ENCODE results near the gene CLRN1. TPM values are rescaled to one million over a fixed set of nuclear protein-coding genes. Genes with fewer than 3 reads are reported as not detected.

CLRN1 gene
- total and polyA plus RNA-seq, 2 donors (not counting 1 experiment from before 2014, with no cell fraction given), result not detected

- peaks cover 2% of the 10 kb centered on the region for H3K27me3 ChIP-seq (ENCODE audit: control insufficient read depth, insufficient read depth, low read length)
- no peaks in the 10 kb centered on the region for H3K36me3 ChIP-seq (ENCODE audit: control insufficient read depth, insufficient read depth, low read length)
- H3K4me3 ChIP-seq (replicated peaks in 1 of 4; ENCODE audit: control extremely low read depth in 1 of 4, insufficient read depth in 1 of 4, low read depth in 3 of 4, low read length in 4 of 4), result no peak overlapping the region
- no peak overlapping the region for H2AFZ ChIP-seq (ENCODE audit: low read length)
- no peak overlapping the region for H3K27ac ChIP-seq (ENCODE audit: insufficient read depth, low read length)
- DNase-seq (ENCODE audit: low read depth in 2 of 2), result no peak
- H3K4me2 ChIP-seq (ENCODE audit: extremely low read depth, insufficient read depth, low read length), result no peak overlapping the region
- H4K20me1 ChIP-seq (ENCODE audit: control insufficient read depth, extremely low read depth, insufficient read depth, low read length), result no peaks in the 10 kb centered on the region
- no peaks in the 10 kb centered on the region for H3K4me1 ChIP-seq (ENCODE audit: control insufficient read depth, extremely low read depth, insufficient read depth, low read length)
- no peak overlapping the region for H3K9ac ChIP-seq (ENCODE audit: insufficient read depth, low read length)
- no peaks in the 10 kb centered on the region for H3K9me3 ChIP-seq (ENCODE audit: control insufficient read depth, insufficient read depth, low read depth, low read length)
- no peaks in the 10 kb centered on the region for H3K79me2 ChIP-seq (ENCODE audit: control insufficient read depth, insufficient read depth, low read length)
- no peak for TF ChIP-seq EZH2 (IDR thresholded peaks at IDR 0.05; ENCODE audit: low read length, missing control alignments)
- TF ChIP-seq, protein P1, sequence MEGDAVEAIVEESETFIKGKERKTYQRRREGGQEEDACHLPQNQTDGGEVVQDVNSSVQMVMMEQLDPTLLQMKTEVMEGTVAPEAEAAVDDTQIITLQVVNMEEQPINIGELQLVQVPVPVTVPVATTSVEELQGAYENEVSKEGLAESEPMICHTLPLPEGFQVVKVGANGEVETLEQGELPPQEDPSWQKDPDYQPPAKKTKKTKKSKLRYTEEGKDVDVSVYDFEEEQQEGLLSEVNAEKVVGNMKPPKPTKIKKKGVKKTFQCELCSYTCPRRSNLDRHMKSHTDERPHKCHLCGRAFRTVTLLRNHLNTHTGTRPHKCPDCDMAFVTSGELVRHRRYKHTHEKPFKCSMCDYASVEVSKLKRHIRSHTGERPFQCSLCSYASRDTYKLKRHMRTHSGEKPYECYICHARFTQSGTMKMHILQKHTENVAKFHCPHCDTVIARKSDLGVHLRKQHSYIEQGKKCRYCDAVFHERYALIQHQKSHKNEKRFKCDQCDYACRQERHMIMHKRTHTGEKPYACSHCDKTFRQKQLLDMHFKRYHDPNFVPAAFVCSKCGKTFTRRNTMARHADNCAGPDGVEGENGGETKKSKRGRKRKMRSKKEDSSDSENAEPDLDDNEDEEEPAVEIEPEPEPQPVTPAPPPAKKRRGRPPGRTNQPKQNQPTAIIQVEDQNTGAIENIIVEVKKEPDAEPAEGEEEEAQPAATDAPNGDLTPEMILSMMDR (conservative IDR thresholded peaks at IDR 0.05 in 1 of 2, IDR thresholded peaks at IDR 0.05 in 1 of 2; ENCODE audit: low read depth in 1 of 2, low read length in 2 of 2), result no peak
Measured at GRCh38 chr3:151002003-151002981, 29.8 kb upstream of the CLRN1 start.

DNA sequence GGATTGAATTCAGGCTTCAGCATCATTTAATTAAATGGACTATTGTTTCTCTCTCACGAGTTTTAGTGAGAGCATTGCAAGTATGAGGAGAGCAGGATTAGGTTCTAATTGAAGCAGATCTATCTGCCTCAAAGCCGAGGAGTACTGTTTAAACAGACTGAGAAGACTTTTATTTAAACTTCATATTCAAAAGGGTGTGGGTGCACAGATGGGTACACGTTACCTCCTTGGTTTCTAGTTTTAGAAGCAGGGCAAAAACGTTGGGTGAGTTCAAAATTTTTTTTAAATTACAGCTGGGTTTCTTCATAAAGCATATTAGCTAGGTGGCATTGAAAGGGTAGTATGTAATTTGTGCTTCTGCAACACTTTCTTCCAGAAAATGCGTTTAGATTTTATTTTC is 26.5 kb upstream of the CLRN1 start:
- Histone ChIP-seq H3K9me3 (ENCODE audit: control insufficient read depth, insufficient read depth, low read depth, low read length) (no peaks in the 10 kb centered on the region), H3K4me2 (ENCODE audit: extremely low read depth, insufficient read depth, low read length) (no peak overlapping the region), H3K27ac (ENCODE audit: insufficient read depth, low read length) (no peak overlapping the region), H3K9ac (ENCODE audit: insufficient read depth, low read length) (no peak overlapping the region), H4K20me1 (ENCODE audit: control insufficient read depth, extremely low read depth, insufficient read depth, low read length) (no peaks in the 10 kb centered on the region), H3K4me1 (ENCODE audit: control insufficient read depth, extremely low read depth, insufficient read depth, low read length) (no peaks in the 10 kb centered on the region), H3K36me3 (ENCODE audit: control insufficient read depth, insufficient read depth, low read length) (no peaks in the 10 kb centered on the region), H3K27me3 (ENCODE audit: control insufficient read depth, insufficient read depth, low read length) (peaks cover 7% of the 10 kb centered on the region), H3K79me2 (ENCODE audit: control insufficient read depth, insufficient read depth, low read length) (no peaks in the 10 kb centered on the region), H3K4me3 (replicated peaks in 1 of 4; ENCODE audit: control extremely low read depth in 1 of 4, insufficient read depth in 1 of 4, low read depth in 3 of 4, low read length in 4 of 4) (no peak overlapping the region), H2AFZ (ENCODE audit: low read length) (no peak overlapping the region)
- no peak for DNase-seq (ENCODE audit: low read depth in 2 of 2)
- TF ChIP-seq, protein P1 (conservative IDR thresholded peaks at IDR 0.05 in 1 of 2, IDR thresholded peaks at IDR 0.05 in 1 of 2; ENCODE audit: low read depth in 1 of 2, low read length in 2 of 2), result no peak
- no peak for TF ChIP-seq EZH2 (IDR thresholded peaks at IDR 0.05; ENCODE audit: low read length, missing control alignments)

GRCh38 chr3:150996731-150997130 is 24.2 kb upstream of the CLRN1 start:
- H4K20me1 ChIP-seq (ENCODE audit: control insufficient read depth, extremely low read depth, insufficient read depth, low read length), result no peaks in the 10 kb centered on the region
- H3K36me3 ChIP-seq (ENCODE audit: control insufficient read depth, insufficient read depth, low read length), result no peaks in the 10 kb centered on the region
- no peak overlapping the region for H2AFZ ChIP-seq (ENCODE audit: low read length)
- no peak overlapping the region for H3K27ac ChIP-seq (ENCODE audit: insufficient read depth, low read length)
- TF ChIP-seq, protein P1 (conservative IDR thresholded peaks at IDR 0.05 in 1 of 2, IDR thresholded peaks at IDR 0.05 in 1 of 2; ENCODE audit: low read depth in 1 of 2, low read length in 2 of 2), result no peak
- no peak for TF ChIP-seq EZH2 (IDR thresholded peaks at IDR 0.05; ENCODE audit: low read length, missing control alignments)
- H3K9ac ChIP-seq (ENCODE audit: insufficient read depth, low read length), result no peak overlapping the region
- no peak for DNase-seq (ENCODE audit: low read depth in 2 of 2)
- H3K4me3 ChIP-seq (replicated peaks in 1 of 4; ENCODE audit: control extremely low read depth in 1 of 4, insufficient read depth in 1 of 4, low read depth in 3 of 4, low read length in 4 of 4), result no peak overlapping the region
- H3K4me2 ChIP-seq (ENCODE audit: extremely low read depth, insufficient read depth, low read length), result no peak overlapping the region
- no peaks in the 10 kb centered on the region for H3K79me2 ChIP-seq (ENCODE audit: control insufficient read depth, insufficient read depth, low read length)
- H3K4me1 ChIP-seq (ENCODE audit: control insufficient read depth, extremely low read depth, insufficient read depth, low read length), result no peaks in the 10 kb centered on the region
- H3K9me3 ChIP-seq (ENCODE audit: control insufficient read depth, insufficient read depth, low read depth, low read length), result no peaks in the 10 kb centered on the region
- H3K27me3 ChIP-seq (ENCODE audit: control insufficient read depth, insufficient read depth, low read length), result peaks cover 7% of the 10 kb centered on the region

Data from fibroblast of lung (primary cell).